Middle frontal gyrus (tissue), 1 donor: ENCODE data around the gene OR10R2.
"Not testable (repeated sequence)": the region's sequence is repeated elsewhere in the genome, so short reads cannot be mapped to it uniquely, and the experiment has no call there.

Experiments
- DNase-seq: peaks from one replicate; pipeline ENCODE4 v3.0.0-alpha.2; 2015; ENCODE audit warnings: low spot score; ENCODE audit errors: extremely low spot score

The OR10R2 gene

GRCh38 chr1:158471920-158472319 is at the start of gene OR10R2:
Gene OR10R2 (plus strand): TSS chr1:158472220. CDS start chr1:158472326, 106 bp downstream.
- DNase-seq = no peak

GRCh38 chr1:158425027-158425426 is 47.0 kb upstream of the OR10R2 start:
- DNase-seq = no peak

GRCh38 chr1:158426137-158426536 is 45.9 kb upstream of the OR10R2 start, which contains the start of gene OR10K2:
Gene OR10K2 (minus strand): TSS chr1:158426237. CDS start chr1:158420866, 5,371 bp downstream.
- no peak for DNase-seq

GRCh38 chr1:158430163-158430562 is 41.9 kb upstream of the OR10R2 start:
- not testable (repeated sequence) for DNase-seq

GRCh38 chr1:158434741-158435140 is 37.3 kb upstream of the OR10R2 start:
- no peak for DNase-seq

GRCh38 chr1:158445376-158445775 is 26.6 kb upstream of the OR10R2 start:
- DNase-seq = no peak

- DNase-seq = no peak
Measured at GRCh38 chr1:158454537-158454936, 17.5 kb upstream of the OR10R2 start.

- DNase-seq = no peak
Measured at GRCh38 chr1:158457246-158457645, 14.8 kb upstream of the OR10R2 start.

GRCh38 chr1:158458263-158458662 is 13.8 kb upstream of the OR10R2 start:
- DNase-seq = no peak

- no peak for DNase-seq
Measured at GRCh38 chr1:158461534-158461933, 10.5 kb upstream of the OR10R2 start, which contains the start of gene OR10K1. Gene OR10K1 (plus strand): TSS chr1:158461834. CDS start chr1:158465562, 3,728 bp downstream.

- no peak for DNase-seq
Measured at GRCh38 chr1:158485455-158485854, 13.4 kb downstream of the OR10R2 start.

GRCh38 chr1:158491316-158491715 is 19.3 kb downstream of the OR10R2 start:
- DNase-seq = no peak

GRCh38 chr1:158493054-158493453 is 21.0 kb downstream of the OR10R2 start:
- no peak for DNase-seq

- DNase-seq = no peak
Measured at GRCh38 chr1:158494796-158495195, 22.8 kb downstream of the OR10R2 start.

GRCh38 chr1:158496374-158496773 is 24.4 kb downstream of the OR10R2 start:
- no peak for DNase-seq

- DNase-seq = no peak
Measured at GRCh38 chr1:158506369-158506987, 34.5 kb downstream of the OR10R2 start.

- no peak for DNase-seq
Measured at GRCh38 chr1:158507511-158507910, 35.5 kb downstream of the OR10R2 start.

- DNase-seq = no peak
Measured at GRCh38 chr1:158509471-158510156, 37.6 kb downstream of the OR10R2 start.

GRCh38 chr1:158516966-158517365 is 44.9 kb downstream of the OR10R2 start:
- no peak for DNase-seq

- no peak for DNase-seq
Measured at GRCh38 chr1:158520021-158520420, 48.0 kb downstream of the OR10R2 start.

- no peak for DNase-seq
Measured at GRCh38 chr1:158520955-158521665, 49.1 kb downstream of the OR10R2 start.

- DNase-seq = no peak
Measured at GRCh38 chr1:158521666-158522058, 49.6 kb downstream of the OR10R2 start.
